ENCODE data around the gene CREB3.

DNA sequence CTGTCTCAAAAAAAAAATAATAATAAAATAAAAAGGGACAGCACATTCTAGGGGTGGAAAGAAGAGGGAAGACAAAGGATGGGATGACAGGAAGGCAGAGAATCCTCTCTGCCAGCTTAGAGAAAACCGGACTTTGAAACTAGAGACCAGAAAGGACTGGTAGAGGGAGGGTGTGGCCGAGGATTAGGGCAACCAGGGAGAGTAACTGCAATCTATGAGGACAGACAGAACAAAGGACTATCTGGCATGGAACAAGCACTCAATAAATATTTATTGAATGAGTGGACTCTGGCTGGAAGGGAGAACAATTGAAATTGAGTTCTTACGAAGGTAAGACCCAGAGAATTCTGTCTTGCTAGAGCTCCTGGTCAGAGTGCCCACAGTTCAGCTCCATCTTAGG is 14.1 kb downstream of the CREB3 start:
- no peak for TF ChIP-seq BHLHE40 (IDR thresholded peaks at IDR 0.05; ENCODE audit: low read depth, low read length)
- no peak for TF ChIP-seq HOXA7 (CRISPR knock-in tag; IDR thresholded peaks at IDR 0.05)
- TF ChIP-seq MAFK (IDR thresholded peaks at IDR 0.05; ENCODE audit: partially characterized antibody): no peak
- TF ChIP-seq, protein P1, sequence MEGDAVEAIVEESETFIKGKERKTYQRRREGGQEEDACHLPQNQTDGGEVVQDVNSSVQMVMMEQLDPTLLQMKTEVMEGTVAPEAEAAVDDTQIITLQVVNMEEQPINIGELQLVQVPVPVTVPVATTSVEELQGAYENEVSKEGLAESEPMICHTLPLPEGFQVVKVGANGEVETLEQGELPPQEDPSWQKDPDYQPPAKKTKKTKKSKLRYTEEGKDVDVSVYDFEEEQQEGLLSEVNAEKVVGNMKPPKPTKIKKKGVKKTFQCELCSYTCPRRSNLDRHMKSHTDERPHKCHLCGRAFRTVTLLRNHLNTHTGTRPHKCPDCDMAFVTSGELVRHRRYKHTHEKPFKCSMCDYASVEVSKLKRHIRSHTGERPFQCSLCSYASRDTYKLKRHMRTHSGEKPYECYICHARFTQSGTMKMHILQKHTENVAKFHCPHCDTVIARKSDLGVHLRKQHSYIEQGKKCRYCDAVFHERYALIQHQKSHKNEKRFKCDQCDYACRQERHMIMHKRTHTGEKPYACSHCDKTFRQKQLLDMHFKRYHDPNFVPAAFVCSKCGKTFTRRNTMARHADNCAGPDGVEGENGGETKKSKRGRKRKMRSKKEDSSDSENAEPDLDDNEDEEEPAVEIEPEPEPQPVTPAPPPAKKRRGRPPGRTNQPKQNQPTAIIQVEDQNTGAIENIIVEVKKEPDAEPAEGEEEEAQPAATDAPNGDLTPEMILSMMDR (IDR thresholded peaks at IDR 0.05): no peak

All from A549 (cell line).